Pons (tissue), 1 donor: ENCODE results near the gene BTRC.
"Not testable (repeated sequence)": the region's sequence is repeated elsewhere in the genome, so short reads cannot be mapped to it uniquely, and the experiment has no call there.

Experiments used
- DNase-seq: peaks from one replicate; pipeline ENCODE4 v3.0.0-alpha.2; 2016; ENCODE audit warnings: low spot score

BTRC gene

DNA sequence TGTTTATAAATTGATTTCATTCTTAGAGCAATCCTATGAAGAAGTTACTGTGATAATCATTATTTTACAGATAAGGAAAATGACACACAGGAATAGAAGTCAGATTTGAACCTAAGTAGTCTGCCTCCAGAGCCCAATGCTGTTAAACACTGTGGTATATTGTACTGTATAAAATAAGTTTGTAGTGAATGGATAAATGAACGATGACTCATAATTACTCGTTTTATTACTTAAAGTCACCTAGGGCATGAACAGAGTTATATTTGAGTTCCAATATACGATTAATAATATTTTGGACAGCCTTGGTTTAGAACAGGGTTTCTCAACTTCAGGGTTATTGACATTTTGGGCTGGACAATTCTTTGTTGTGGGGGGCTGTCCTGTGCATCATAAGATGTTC is 7.8 kb upstream of the BTRC start:
- no peak for DNase-seq

DNA sequence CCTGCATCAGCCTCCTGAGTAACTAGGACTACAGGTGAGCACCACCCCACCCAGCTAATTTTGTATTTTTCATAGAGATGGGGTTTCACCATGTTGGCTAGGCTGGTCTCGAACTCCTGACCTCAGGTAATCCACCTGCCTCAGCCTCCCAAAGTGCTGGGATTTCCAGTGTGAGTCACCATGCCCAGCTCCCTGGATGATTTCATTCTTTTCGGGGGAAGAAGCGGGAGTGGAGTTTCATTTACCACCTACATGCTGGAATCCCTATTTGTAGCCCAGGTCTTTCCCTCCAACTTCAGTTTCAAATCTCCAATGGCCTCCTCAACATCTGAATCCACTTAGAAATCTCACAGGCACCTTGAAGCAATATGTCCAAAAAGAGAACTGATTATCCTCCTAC is 2.9 kb upstream of the BTRC start:
- no peak for DNase-seq

DNA sequence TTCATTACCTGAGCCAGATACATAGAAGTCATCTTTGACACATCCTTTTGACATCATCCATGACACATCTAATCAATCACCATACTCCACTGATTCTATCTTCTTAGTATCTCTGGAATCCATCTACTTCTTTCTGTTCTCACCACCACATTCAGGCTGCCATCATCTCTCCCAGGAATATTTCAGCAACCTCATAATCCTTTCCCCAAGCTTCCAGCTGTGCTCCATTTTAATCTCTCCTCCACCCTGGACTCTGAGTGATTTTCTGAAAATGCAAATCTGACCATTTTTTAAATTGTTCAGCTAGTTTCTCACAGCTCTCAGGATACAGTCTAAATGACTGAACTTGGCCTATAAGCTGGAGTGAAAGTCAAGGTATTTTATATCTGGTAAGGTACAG is 2.5 kb upstream of the BTRC start:
- DNase-seq, result no peak

DNA sequence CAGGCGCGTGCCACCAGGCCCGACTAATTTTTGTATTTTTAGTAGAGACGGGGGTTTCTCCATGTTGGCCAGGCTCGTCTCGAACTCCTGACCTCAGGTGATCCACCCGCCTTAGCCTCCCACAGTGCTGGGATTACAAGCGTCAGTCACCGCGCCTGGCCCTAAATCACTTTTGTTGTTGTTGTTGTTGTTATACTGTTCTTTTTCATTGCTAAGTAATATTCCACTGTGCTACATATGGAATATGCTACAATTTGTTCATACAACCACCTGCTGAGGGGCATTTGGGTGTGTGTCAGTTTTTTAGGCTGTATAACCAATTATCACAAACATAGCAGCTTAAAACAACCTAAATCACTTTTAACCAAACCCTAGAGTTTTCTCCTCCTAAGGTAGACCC is 1.1 kb upstream of the BTRC start:
- not testable (repeated sequence) for DNase-seq

DNA sequence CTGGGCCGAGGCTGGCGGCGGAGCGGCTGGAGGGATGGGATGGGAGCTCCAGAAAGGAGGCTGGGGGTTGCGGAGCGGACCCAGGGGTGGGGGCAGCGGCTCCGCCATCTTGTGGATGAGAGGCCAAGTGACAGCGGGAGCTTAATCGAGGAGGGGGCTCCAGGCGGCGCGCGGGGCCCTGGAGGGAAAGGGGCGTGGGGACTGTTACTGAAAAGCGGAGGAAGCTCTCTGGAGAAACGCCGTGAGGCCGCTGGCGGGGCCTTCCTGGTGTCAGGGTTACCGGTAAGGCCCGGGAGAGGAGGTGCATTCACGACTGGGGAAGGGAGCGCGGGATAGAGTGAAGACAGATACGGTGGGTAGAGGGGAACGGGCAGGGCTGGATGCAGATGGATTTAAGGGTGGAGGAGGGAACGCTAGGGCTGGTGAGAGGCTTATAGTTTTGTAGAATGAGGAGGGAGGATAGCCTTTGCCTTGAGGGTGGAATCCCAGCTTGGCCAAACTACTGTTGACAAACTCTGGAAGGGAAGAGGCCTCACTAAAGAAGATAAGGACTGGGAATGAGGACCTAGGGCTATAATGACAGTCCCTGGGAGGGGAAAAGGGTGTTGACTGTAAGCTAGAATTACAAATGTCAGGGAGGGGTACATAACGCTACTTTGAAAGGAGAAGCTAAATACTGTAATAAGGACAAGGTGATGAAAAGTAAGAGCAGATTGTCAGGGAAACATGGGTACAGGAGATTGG is 535 bp downstream of the BTRC start:
- peak; percentile 32 for DNase-seq

DNA sequence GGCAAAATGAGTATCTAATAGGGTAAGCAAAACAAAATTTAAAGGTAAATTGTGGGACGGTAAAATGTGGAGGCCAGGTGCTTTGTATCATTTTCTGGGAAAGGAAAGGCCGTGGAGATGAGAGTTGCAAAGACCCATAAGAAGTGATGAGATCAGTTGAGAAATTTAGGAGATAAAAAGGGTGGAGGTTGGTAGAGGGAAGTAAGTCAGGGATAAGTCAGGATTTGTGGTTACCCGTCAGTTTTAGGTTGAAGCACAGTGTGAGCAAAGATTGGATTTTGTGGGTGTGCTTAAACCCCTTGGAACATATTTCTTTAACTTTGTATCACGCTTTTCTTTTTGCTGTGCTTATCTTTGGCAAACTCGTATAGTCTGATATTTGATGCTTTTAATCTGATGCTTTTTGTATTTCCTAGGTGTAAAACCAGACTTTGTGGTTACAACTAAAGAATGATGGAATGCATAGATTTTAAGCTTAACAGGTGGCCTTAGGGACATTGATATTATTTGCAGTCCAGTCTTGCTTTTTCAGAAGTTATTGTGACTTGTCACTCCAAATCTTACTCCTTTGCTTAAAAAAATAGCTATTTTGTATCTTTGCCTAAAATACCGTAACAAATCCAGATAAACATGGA is 1.2 kb downstream of the BTRC start:
- no peak for DNase-seq

DNA sequence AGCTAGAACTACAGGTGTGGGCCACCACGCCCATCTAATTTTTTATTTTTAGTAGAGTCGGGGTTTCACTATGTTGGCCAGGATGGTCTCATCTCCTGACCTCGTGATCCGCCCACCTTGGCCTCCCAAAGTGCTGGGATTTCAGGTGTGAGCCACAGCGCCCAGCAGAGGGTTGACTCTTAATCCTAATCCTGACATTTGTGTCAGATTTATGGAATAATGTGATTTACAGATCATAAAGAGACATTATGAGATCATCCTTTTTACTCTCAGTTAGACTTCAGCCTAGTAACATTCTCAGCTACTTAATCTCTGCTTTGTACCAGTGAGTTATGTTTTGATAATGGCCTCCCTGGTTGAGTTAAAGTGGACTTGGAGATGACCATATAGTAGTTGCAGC is 2.2 kb downstream of the BTRC start:
- DNase-seq, result no peak

DNA sequence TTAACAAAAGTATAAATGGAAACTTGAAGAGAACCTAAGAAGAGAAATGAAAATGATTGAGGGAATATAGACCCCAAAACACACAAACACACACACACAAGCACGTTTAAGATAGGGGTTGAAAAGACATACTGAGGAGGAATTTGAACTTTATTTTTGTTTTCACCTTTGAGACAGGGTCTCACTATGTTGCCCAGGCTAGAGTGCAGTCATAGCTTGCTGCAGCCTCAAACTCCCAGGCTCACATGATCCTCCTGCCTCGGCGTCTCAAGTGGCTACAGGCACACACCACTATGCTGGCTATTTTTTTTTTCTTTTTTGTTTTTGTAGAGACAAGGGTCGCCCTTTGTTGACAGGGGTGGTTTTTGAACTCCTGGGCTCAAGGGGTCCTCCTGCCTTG is 4.0 kb downstream of the BTRC start:
- DNase-seq, result no peak

DNA sequence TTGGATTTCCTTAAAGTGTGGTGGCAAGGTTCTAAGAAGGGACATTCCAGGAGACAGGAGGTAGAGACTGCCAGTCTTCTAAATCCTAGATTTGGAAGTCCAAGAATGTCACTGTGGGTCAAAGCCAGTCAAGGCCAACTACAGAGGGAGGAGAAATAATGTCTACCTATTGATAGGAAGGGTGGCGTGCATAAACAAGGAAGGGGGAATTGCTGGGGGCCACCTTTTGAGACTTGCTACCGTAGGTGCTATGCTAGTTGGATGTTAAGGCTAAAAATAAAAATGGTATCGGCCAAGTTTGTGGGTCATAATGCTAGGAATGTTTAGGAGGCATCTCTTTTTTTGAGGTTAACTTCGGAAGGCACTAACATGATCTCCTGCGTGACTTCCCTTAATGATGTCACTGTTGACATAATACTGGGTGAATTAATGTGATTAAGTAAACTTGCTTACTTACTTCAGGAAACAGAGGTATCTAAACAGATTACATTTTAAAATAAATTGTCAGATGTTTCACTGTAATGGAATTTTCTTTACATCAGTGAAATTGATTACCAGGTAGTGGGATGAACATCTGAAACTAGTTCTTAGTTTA is 4.8 kb downstream of the BTRC start:
- DNase-seq, result no peak

DNA sequence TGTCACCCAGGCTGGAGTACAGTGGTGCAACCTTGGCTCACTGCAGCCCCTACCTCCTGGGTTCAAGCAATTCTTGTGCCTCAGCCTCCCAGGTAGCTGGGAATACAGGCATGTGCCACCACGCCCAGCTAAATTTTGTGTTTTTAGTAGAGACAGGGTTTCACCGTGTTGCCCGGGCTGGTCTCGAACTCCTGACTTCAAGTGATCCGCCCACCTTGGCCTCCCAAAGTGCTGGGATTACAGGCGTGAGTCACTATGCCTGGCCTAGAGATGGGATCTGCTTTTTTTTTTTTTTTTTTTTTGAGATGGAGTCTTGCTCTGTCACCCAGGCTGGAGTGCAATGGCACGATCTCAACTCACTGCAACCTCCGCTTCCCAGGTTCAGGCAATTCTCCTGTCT is 6.1 kb downstream of the BTRC start:
- not testable (repeated sequence) for DNase-seq

DNA sequence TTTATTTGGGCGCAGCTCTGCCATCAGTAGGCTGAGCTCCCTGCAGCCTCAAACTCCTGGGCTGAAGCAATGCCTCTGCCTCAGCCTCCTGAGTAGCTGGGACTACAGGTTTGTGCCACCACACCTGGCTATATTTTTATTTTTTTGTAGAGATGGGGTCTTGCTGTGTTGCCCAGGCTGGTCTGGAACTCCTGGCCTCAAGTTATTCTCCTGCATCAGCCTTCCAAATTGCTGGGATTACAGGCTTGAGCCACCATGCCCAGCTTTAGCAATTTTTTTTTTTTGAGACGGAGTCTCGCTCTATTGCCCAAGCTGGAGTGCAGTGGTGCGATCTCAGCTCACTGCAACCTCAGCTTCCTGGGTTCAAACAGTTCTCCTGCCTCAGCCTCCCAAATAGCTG is 6.9 kb downstream of the BTRC start:
- DNase-seq, result not testable (repeated sequence)

DNA sequence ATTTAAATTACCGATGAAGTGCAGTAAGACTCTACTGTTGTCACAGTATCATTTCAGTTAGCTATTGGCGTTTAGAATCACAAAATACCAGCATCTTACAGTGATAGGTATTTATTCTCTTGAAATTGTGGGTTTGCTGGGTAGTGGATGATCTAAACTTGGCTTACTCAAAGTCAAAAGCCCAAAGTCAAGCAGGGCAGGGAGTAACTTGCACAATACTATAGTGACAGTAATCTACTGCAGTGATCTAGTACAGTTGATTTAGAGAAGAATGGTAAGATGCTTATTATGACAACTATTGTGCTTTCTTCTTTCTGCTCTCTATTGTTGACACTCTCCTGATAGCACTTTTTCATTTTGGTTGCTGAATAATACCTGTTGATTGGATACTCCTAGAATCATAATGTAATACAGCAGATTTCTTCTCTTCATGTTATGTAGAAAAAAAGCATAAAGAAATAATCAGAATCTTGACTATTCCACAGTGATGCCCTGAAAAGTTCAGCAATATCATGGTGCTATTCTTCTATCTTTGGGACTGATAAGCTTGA is 10.0 kb downstream of the BTRC start:
- no peak for DNase-seq

DNA sequence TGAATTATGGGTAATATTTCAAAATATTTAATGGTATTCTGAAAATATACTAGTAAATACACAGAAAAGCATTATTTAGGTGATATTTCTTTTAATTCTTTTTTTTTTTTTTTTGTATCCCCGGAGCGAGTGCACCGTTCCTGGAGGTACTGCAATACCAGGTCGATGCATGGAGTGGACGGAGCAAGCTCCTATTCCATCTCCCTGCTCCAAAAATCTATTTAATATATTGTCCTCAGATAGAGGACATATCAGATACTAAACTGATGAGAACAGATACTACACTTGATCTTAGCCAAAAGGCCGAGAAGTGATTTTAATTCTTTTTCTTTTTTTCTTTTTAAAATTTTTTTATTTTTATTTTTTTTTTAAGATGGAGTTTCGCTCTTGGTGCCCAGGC is 10.8 kb downstream of the BTRC start:
- DNase-seq, result no peak

DNA sequence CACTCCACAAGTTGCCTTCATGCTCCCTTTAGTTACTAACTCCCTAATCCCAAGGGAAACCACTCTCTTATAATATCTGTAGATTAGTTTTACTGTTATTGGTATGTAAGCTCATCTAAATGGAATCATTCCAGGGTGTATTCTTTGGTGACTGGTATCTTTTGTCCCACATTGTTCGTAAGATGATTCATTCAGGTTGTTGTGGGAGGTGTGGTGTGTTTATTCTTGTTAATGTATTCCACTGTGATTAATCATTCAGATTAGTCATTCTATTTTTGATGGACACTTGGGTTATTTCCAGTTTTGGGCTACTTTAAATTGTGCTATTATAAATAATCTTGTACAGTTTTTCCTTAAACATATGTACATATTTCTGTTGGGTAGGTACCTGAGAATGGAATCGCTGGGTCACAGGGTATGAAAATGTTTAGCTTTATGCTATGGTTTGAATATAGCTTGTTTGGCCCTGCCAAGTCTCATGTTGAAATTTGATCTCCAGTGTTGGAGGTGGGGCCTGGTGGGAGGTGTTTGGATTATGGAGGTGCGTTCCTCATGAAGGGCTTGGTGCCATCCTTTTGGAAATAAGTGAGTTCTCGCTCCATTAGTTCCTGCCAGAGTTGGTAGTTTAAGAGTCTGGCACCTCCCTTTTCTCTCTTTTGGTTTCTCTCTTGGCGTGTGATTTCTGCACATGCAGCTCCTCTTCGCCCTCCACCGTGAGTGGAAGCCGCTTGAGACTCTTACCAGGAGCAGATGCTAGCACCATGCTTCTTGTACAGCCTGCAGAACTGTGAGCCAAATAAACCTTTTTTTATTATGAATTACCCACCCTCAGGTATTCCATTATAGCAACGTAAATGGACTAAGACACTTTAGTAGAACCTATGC is 13.8 kb downstream of the BTRC start:
- no peak for DNase-seq

DNA sequence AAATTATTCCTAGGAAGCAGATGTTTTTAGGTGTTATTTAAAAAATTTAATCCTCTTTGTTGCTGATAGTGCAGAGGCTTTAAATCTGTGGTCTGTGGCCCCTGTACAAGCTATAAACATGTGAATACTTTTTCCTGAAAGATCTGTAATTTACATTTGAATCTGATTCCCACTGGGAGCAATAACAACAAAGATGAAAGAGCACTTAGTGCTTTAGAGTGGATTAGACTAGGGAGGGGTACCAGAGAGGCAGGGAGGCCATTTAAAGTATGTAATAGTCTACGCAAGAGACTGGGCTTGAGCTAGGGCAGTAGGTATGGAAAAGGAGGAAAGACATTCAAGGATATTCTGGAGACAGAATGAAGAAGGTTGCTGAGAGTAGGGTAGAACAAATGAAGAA is 19.1 kb downstream of the BTRC start:
- no peak for DNase-seq

DNA sequence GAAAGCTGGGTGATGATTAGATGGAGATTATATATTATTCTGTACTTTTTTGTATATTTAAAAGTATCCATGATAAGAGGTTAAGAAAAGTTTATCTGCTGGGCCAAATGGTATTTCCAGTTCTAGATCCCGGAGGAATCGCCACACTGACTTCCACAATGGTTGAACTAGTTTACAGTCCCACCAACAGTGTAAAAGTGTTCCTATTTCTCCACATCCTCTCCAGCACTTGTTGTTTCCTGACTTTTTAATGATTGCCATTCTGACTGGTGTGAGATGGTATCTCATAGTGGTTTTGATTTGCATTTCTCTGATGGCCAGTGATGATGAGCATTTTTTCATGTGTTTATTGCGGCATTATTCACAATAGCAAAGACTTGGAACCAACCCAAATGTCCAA is 20.0 kb downstream of the BTRC start:
- not testable (repeated sequence) for DNase-seq

DNA sequence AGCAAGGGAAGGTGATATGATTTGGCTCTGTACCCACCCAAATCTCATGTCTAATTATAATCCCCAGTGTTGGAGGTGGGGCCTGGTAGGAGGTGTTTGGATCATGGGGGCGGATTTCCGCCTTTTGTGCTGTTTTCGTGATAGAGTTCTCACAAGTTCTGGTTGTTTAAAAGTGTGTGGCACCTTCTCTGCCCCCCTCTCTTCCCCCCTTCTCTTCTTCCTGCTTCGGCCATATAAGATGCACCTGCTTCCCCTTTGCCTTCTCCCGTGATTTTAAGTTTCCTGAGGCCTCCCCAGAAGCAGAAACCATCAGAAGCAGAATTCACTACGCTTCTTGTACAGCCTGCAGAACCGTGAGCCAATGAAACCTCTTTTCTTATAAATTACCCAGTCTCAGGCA is 21.1 kb downstream of the BTRC start:
- DNase-seq, result no peak

DNA sequence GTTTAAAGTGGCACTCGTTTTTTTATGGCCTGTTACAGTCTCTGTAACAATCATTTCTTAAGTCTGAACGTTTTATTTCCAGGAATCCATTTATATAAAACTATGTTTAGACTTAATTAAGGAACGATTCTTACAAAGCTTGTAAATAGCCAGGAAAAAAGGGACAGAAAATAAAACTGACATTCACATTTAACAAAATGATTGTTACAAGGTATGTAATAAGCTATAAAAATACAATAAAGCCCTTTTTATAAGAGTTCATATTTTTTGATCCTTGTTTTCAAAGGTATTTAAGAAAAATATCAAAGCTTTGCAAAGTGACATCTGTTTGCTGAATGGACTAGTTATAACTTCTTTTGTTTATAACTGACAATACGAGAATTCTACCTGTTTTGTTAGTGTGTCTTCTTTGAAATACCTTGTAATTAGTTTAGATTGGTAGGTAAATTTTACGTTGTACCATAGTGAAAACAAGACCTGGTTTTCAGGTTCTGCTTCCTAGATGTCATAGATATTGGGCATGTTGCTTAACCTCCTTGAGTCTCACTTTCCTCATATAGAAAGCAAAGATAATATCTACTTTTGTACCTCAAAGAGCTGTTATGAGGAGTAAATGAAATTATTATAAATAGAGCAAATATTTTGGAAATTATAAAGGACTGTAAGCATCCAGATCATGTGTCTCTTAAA is 25.8 kb downstream of the BTRC start:
- DNase-seq, result no peak

DNA sequence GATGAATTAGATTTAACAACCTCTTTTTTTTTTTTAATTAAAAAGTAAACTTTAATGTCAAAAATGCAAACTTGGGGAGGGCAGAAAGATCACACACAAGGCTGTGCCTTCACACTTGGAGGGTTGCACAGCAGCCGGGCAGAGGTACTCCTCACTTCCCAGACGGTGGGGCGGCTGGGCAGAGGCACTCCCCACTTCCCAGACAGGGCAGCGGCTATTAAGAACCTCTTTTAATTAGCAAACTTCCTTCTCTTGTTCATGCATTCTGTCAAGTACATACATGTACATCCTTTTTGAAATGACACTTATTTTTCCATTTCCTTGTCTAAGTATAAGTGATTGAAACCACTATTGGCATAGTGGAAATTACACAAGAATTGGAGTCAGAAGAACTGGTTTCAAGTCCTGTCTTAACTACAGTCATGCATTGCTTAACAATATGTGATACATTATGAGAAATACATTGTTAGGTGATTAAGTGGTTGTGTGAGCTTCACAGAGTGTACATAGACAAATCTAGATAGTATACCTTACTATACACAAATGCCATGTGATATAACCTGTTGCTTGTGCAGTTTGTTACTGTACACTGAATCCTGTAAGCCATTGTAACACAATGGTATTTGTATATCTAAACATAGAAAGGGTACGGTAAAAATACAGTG is 26.5 kb downstream of the BTRC start:
- DNase-seq, result no peak

DNA sequence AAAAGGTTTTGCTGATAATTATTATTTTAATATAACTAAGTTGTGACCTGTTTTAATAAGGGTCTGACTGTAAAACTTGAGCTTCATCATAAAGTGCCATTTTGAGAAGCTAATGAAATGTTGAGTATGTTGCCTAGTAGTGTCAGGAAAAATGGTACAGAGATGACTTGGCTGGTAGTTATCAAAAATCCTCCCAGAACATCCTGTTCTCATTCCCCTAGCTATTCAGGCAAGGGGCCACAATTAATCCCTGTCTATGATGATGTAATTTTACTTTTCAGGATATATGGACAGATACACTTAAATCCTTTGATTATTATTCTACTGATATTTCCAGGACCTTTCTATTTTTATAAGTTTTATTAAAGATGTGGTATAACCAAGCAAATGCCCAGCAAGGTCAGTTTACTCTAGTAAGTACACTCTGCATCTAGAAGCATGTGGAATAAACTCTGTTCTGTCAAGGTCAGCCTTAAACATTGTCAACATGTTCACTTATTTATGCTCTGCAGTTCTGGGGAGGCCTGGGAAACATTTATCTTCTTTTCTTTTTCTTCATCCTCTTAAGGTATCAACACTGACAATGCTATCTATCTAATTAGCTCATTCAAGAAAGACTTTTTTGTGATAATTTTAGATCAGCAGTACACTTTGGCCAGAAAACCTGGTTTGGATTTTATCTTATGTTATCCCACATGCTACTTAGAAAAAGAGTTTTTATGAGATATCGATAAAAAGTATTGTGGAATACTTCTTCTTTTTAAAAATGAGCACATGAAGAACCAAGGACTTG is 32.1 kb downstream of the BTRC start:
- DNase-seq, result no peak
